WTC11 (cell line): ENCODE results near the gene COA5.
A peak's percentile ranks its signal among the peaks of the same experiment; 100 is the strongest.

ENCODE experiments used
- CREM ChIP-seq: sonication (generic); formaldehyde crosslinking; IDR thresholded peaks from 2 replicates; pipeline ENCODE4 v1.8.1; 2022; ENCODE audit warnings: mild to moderate bottlenecking, missing genetic modification reagents, moderate library complexity
- ESRRA ChIP-seq: sonication (generic); formaldehyde crosslinking; IDR thresholded peaks from 2 replicates; pipeline ENCODE4 v1.8.1; 2022; ENCODE audit warnings: mild to moderate bottlenecking, missing genetic modification reagents, borderline replicate concordance
- FOXJ3 ChIP-seq: sonication (generic); formaldehyde crosslinking; IDR thresholded peaks from 2 replicates; pipeline ENCODE4 v1.9.0; 2021; ENCODE audit warnings: missing genetic modification reagents, mild to moderate bottlenecking, borderline replicate concordance
- FOXK1 ChIP-seq: sonication (generic); formaldehyde crosslinking; IDR thresholded peaks from 2 replicates; pipeline ENCODE4 v1.8.0; 2022; ENCODE audit warnings: mild to moderate bottlenecking, moderate library complexity, missing genetic modification reagents
- KAT7 ChIP-seq: sonication (generic); formaldehyde crosslinking; IDR thresholded peaks from 2 replicates; pipeline ENCODE4 v1.8.1; 2023; ENCODE audit warnings: missing genetic modification reagents, mild to moderate bottlenecking, borderline replicate concordance
- RELA ChIP-seq: sonication (generic); formaldehyde crosslinking; IDR thresholded peaks from 2 replicates; pipeline ENCODE4 v1.8.1; 2022; ENCODE audit warnings: missing genetic modification reagents, mild to moderate bottlenecking, borderline replicate concordance
- SP1 ChIP-seq: sonication (generic); formaldehyde crosslinking; conservative IDR thresholded peaks from 2 replicates; pipeline ENCODE4 v1.8.1; 2022; ENCODE audit warnings: missing genetic modification reagents
- TEAD4 ChIP-seq: sonication (generic); formaldehyde crosslinking; IDR thresholded peaks from 2 replicates; pipeline ENCODE4 v1.8.0; 2022; ENCODE audit warnings: mild to moderate bottlenecking, missing genetic modification reagents
- ZNF263 ChIP-seq: sonication (generic); formaldehyde crosslinking; IDR thresholded peaks from 2 replicates; pipeline ENCODE4 v1.8.1; 2022; ENCODE audit warnings: low read depth, mild to moderate bottlenecking, moderate library complexity, missing genetic modification reagents
- ZNF396 ChIP-seq: fragments of 250-450 bp; sonication (Bioruptor Pico); IDR thresholded peaks from 2 replicates; pipeline ENCODE4 v1.8.0; 2021; ENCODE audit warnings: mild to moderate bottlenecking, moderate library complexity, borderline replicate concordance
- TF ChIP-seq, protein P1 (sequence below): fragments of 200-600 bp; IDR thresholded peaks from 2 replicates; pipeline ENCODE4 v1.8.0; 2022; ENCODE audit warnings: antibody characterized with exemption
- TF ChIP-seq, protein P2 (sequence below): sonication (generic); formaldehyde crosslinking; IDR thresholded peaks from 2 replicates; pipeline ENCODE4 v1.8.1; 2023; ENCODE audit warnings: mild to moderate bottlenecking, missing genetic modification reagents
- TF ChIP-seq, protein P3 (sequence below): fragments of 250-450 bp; sonication (Bioruptor Pico); IDR thresholded peaks from 2 replicates; pipeline ENCODE4 v2.1.2; 2022; ENCODE audit warnings: mild to moderate bottlenecking, moderate library complexity

DNA sequence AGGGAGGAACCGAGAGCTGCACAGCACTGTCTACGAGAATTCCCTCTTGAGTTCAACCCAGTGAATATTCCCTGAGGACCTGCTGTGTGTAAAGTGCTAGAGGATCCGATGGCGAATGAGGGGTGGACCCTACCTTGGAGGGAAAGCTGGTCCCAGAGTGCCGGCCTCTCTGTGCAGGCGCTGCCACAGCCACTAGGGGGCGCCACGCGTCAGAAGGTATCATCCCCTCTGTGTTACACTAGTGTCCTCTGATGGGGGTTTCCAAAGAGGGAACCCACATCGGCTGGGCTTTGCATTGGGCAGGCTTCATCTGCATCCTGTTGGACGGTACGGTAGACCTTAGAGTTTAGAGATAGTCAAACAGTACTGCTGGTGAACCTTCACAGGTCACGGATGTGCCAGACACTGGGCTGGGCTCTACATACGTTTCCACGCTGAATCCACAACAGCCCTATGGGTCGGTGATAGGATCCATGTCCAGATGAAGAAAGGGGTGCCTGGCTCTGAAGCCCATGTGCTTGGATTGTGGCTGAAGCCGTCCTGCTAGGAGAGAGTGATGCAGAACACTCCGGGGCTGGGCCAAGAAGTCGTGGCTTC lies 39.0 kb downstream of the COA5 start:
- TF ChIP-seq, protein P1, sequence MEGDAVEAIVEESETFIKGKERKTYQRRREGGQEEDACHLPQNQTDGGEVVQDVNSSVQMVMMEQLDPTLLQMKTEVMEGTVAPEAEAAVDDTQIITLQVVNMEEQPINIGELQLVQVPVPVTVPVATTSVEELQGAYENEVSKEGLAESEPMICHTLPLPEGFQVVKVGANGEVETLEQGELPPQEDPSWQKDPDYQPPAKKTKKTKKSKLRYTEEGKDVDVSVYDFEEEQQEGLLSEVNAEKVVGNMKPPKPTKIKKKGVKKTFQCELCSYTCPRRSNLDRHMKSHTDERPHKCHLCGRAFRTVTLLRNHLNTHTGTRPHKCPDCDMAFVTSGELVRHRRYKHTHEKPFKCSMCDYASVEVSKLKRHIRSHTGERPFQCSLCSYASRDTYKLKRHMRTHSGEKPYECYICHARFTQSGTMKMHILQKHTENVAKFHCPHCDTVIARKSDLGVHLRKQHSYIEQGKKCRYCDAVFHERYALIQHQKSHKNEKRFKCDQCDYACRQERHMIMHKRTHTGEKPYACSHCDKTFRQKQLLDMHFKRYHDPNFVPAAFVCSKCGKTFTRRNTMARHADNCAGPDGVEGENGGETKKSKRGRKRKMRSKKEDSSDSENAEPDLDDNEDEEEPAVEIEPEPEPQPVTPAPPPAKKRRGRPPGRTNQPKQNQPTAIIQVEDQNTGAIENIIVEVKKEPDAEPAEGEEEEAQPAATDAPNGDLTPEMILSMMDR: peak; percentile 99
- TF ChIP-seq FOXJ3 (CRISPR knock-in tag) (no peak), KAT7 (CRISPR knock-in tag) (no peak), ESRRA (CRISPR knock-in tag) (no peak), SP1 (no peak), RELA (CRISPR knock-in tag) (no peak), FOXK1 (CRISPR knock-in tag) (no peak), CREM (CRISPR knock-in tag) (no peak), ZNF396 (CRISPR knock-in tag) (no peak), ZNF263 (no peak), TEAD4 (CRISPR knock-in tag) (no peak)
- TF ChIP-seq, protein P2, sequence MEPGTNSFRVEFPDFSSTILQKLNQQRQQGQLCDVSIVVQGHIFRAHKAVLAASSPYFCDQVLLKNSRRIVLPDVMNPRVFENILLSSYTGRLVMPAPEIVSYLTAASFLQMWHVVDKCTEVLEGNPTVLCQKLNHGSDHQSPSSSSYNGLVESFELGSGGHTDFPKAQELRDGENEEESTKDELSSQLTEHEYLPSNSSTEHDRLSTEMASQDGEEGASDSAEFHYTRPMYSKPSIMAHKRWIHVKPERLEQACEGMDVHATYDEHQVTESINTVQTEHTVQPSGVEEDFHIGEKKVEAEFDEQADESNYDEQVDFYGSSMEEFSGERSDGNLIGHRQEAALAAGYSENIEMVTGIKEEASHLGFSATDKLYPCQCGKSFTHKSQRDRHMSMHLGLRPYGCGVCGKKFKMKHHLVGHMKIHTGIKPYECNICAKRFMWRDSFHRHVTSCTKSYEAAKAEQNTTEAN: no peak
- TF ChIP-seq, protein P3, sequence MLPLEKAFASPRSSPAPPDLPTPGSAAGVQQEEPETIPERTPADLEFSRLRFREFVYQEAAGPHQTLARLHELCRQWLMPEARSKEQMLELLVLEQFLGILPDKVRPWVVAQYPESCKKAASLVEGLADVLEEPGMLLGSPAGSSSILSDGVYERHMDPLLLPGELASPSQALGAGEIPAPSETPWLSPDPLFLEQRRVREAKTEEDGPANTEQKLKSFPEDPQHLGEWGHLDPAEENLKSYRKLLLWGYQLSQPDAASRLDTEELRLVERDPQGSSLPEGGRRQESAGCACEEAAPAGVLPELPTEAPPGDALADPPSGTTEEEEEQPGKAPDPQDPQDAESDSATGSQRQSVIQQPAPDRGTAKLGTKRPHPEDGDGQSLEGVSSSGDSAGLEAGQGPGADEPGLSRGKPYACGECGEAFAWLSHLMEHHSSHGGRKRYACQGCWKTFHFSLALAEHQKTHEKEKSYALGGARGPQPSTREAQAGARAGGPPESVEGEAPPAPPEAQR (CRISPR knock-in tag): no peak
